H9 (cell line): Measurements from ENCODE around the gene LDB1. TPM values are rescaled to one million over a fixed set of nuclear protein-coding genes. Genes with fewer than 3 reads are reported as not detected.

ENCODE experiments used
- DNase-seq: peaks from one replicate; pipeline ENCODE4 v3.0.0-alpha.2; 2017
- H2AFZ ChIP-seq: one replicate; pipeline ENCODE4 v1.6.1; 2013; ENCODE audit warnings: mild to moderate bottlenecking, low read length, control low read depth, moderate library complexity
- H2AK5ac ChIP-seq: 2 replicates; pipeline ENCODE4 v1.6.1; 2013; ENCODE audit warnings: low read length, control low read depth, mixed read lengths; ENCODE audit not compliant: insufficient read length
- H2BK120ac ChIP-seq: one replicate; pipeline ENCODE4 v1.6.1; 2013; ENCODE audit warnings: low read depth, mild to moderate bottlenecking, low read length, control low read depth, inconsistent platforms; ENCODE audit not compliant: poor library complexity, severe bottlenecking
- H2BK12ac ChIP-seq: 2 replicates; pipeline ENCODE4 v1.6.1; 2013; ENCODE audit warnings: low read length, control low read depth, mixed read lengths, low read depth; ENCODE audit not compliant: insufficient read length
- H2BK15ac ChIP-seq: 2 replicates; pipeline ENCODE4 v1.6.1; 2013; ENCODE audit warnings: low read depth, low read length, control low read depth
- H2BK20ac ChIP-seq: one replicate; pipeline ENCODE4 v1.6.1; 2013; ENCODE audit warnings: low read depth, mild to moderate bottlenecking, low read length, control low read depth, inconsistent platforms; ENCODE audit not compliant: poor library complexity, severe bottlenecking
- H2BK5ac ChIP-seq: 2 replicates; pipeline ENCODE4 v1.6.1; 2013; ENCODE audit warnings: low read length, control low read depth, mixed read lengths; ENCODE audit not compliant: insufficient read length
- H3K14ac ChIP-seq: 2 replicates; pipeline ENCODE4 v1.6.1; 2013; ENCODE audit warnings: low read length, control low read depth; ENCODE audit not compliant: insufficient read depth
- H3K18ac ChIP-seq: 2 replicates; pipeline ENCODE4 v1.6.1; 2013; ENCODE audit warnings: low read depth, mild to moderate bottlenecking, mixed read lengths, low read length, control low read depth; ENCODE audit not compliant: insufficient read length
- H3K23ac ChIP-seq: 2 replicates; pipeline ENCODE4 v1.6.1; 2013; ENCODE audit warnings: low read length, control low read depth, mixed read lengths, low read depth; ENCODE audit not compliant: insufficient read length
- H3K23me2 ChIP-seq: 2 replicates; pipeline ENCODE4 v1.6.1; 2013; ENCODE audit warnings: low read depth, mild to moderate bottlenecking, mixed read lengths, low read length, control low read depth; ENCODE audit not compliant: insufficient read length, poor library complexity, severe bottlenecking
- H3K27ac ChIP-seq: 2 replicates; pipeline ENCODE4 v1.5.1; 2013; ENCODE audit warnings: low read length, control low read depth, mixed read lengths, low read depth; ENCODE audit not compliant: insufficient read length
- H3K27me3 ChIP-seq: 2 replicates; pipeline ENCODE4 v1.6.1; 2013; ENCODE audit warnings: low read length, control low read depth, inconsistent platforms; ENCODE audit not compliant: insufficient read depth
- H3K4ac ChIP-seq: 2 replicates; pipeline ENCODE4 v1.6.1; 2013; ENCODE audit warnings: low read depth, mild to moderate bottlenecking, control low read depth, inconsistent platforms, low read length, moderate library complexity
- H3K4me1 ChIP-seq: 2 replicates; pipeline ENCODE4 v1.6.1; 2013; ENCODE audit warnings: low read length, control low read depth, inconsistent platforms; ENCODE audit not compliant: insufficient read depth
- H3K4me2 ChIP-seq: 2 replicates; pipeline ENCODE4 v1.6.1; 2013; ENCODE audit warnings: low read length, control low read depth, mixed read lengths; ENCODE audit not compliant: insufficient read length, insufficient read depth
- H3K56ac ChIP-seq: 2 replicates; pipeline ENCODE4 v1.6.1; 2013; ENCODE audit warnings: low read depth, mild to moderate bottlenecking, mixed read lengths, low read length, control low read depth; ENCODE audit not compliant: insufficient read length
- H3K79me1 ChIP-seq: 2 replicates; pipeline ENCODE4 v1.6.1; 2013; ENCODE audit warnings: low read depth, mild to moderate bottlenecking, moderate library complexity, low read length, control low read depth, inconsistent platforms; ENCODE audit not compliant: insufficient read depth, poor library complexity, severe bottlenecking
- H3K79me2 ChIP-seq: 2 replicates; pipeline ENCODE4 v1.6.1; 2013; ENCODE audit warnings: low read length, control low read depth, inconsistent platforms; ENCODE audit not compliant: insufficient read depth
- H3K9ac ChIP-seq: 2 replicates; pipeline ENCODE4 v1.6.1; 2013; ENCODE audit warnings: low read length, control low read depth, mixed read lengths; ENCODE audit not compliant: insufficient read length; ENCODE audit errors: extremely low read depth
- H3K9me3 ChIP-seq: one replicate; pipeline ENCODE4 v1.6.1; 2013; ENCODE audit warnings: low read depth, low read length, inconsistent platforms; ENCODE audit not compliant: control insufficient read depth
- H3T11ph ChIP-seq: one replicate; pipeline ENCODE4 v1.6.1; 2013; ENCODE audit warnings: mild to moderate bottlenecking, low read length, control low read depth, inconsistent platforms
- H4K20me1 ChIP-seq: one replicate; pipeline ENCODE4 v1.6.1; 2013; ENCODE audit not compliant: control insufficient read depth, insufficient read length, insufficient read depth
- H4K5ac ChIP-seq: 2 replicates; pipeline ENCODE4 v1.6.1; 2013; ENCODE audit warnings: low read depth, mild to moderate bottlenecking, mixed read lengths, low read length, control low read depth; ENCODE audit not compliant: insufficient read length
- H4K8ac ChIP-seq: replicated peaks from 2 replicates; pipeline ENCODE4 v1.6.1; 2013; ENCODE audit warnings: low read length, control low read depth, mixed read lengths, low read depth; ENCODE audit not compliant: insufficient read length
- H4K91ac ChIP-seq: 2 replicates; pipeline ENCODE4 v1.6.1; 2013; ENCODE audit warnings: low read depth, mild to moderate bottlenecking, moderate library complexity, mixed read lengths, low read length, control low read depth; ENCODE audit not compliant: insufficient read length
- H3K27ac Mint-ChIP-seq, 3 experiments: 2 replicates in 2 of 3; 3 replicates in 1 of 3; pipeline ENCODE4 v1.8.0; 2020 to 2021; ENCODE audit warnings: mixed read lengths in 3 of 3, mild to moderate bottlenecking in 1 of 3, moderate library complexity in 1 of 3
- H3K27me3 Mint-ChIP-seq: 2 replicates; pipeline ENCODE4 v1.8.0; 2021; ENCODE audit warnings: low read depth, mild to moderate bottlenecking, moderate library complexity, mixed read lengths
- H3K36me3 Mint-ChIP-seq, 3 experiments: 2 replicates in 2 of 3; 3 replicates in 1 of 3; pipeline ENCODE4 v1.8.0; 2020 to 2021; ENCODE audit warnings: low read depth in 3 of 3, mixed read lengths in 3 of 3; ENCODE audit not compliant: insufficient read depth in 1 of 3
- H3K4me1 Mint-ChIP-seq, 2 experiments: 2 replicates each; pipeline ENCODE4 v1.8.0; 2020; ENCODE audit warnings: mixed read lengths in 2 of 2
- H3K4me3 Mint-ChIP-seq, 2 experiments: 2 replicates in 1 of 2; 3 replicates in 1 of 2; pipeline ENCODE4 v1.8.0; 2020 to 2021; ENCODE audit warnings: mild to moderate bottlenecking in 2 of 2, mixed read lengths in 2 of 2, moderate library complexity in 1 of 2
- H3K9me3 Mint-ChIP-seq, 2 experiments: 2 replicates in 1 of 2; 3 replicates in 1 of 2; pipeline ENCODE4 v1.8.0; 2020; ENCODE audit warnings: mild to moderate bottlenecking in 2 of 2, mixed read lengths in 2 of 2, moderate library complexity in 1 of 2
- WGBS: extraction: QIAGEN DNeasy Blood & Tissue Kit; methylation state at CpG from one replicate; pipeline ENCODE4 v1.1.7; 2013; ENCODE audit warnings: missing lambda C conversion rate, low lambda C conversion rate, mixed read lengths; ENCODE audit not compliant: insufficient read length; ENCODE audit errors: extremely low coverage; 5-methylcytosine and 5-hydroxymethylcytosine counted together
- total RNA-seq: library from RNA; stranded (reverse); gene quantifications from 2 replicates; pipeline ENCODE4 v1.2.1, GENCODE V29; 2021
- TF ChIP-seq, protein P1 (sequence below): fragments of 200-600 bp; sonication (generic); conservative IDR thresholded peaks from 3 replicates; pipeline ENCODE4 v1.8.0; 2021; ENCODE audit warnings: antibody characterized with exemption, mild to moderate bottlenecking

Gene LDB1
- total RNA-seq, 1 experiment from 2014 or later, result 80.5 TPM

DNA sequence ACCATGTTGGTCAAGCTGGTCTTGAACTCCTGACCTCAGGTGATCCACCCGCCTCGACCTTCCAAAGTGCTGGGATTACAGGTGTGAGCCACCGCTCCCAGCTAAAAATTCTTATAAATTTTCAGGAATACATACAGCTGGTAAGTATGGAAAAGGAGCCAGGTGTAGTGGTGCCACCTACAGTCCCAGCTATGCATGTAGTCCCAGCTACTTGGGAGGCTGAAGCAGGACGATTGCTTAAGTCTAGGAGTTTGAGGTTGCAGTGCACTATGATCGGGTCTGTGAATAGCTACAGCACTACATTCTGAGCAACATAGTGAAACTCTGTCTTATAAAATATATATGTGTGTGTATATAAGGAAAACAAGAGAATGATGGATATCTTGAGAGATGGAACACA, 19.0 kb downstream of the LDB1 start:
- Histone ChIP-seq H3K79me1 (no peaks in the 10 kb centered on the region), H2AFZ (no peak overlapping the region), H4K8ac (no peak overlapping the region), H3K27ac (no peak overlapping the region), H3K9me3 (no peaks in the 10 kb centered on the region), H2BK20ac (no peak overlapping the region), H3K4me2 (no peak overlapping the region), H3K4me1 (no peaks in the 10 kb centered on the region), H3K18ac (no peak overlapping the region), H3K79me2 (no peaks in the 10 kb centered on the region), H3T11ph (no peak overlapping the region), H4K5ac (no peak overlapping the region), H2BK12ac (no peak overlapping the region), H2BK120ac (no peak overlapping the region), H3K23ac (no peak overlapping the region), H3K56ac (no peak overlapping the region), H2BK15ac (no peak overlapping the region), H3K14ac (no peak overlapping the region), H4K20me1 (no peaks in the 10 kb centered on the region), H3K9ac (no peak overlapping the region), H4K91ac (no peak overlapping the region), H3K4ac (no peak overlapping the region), H3K23me2 (no peaks in the 10 kb centered on the region), H3K27me3 (no peaks in the 10 kb centered on the region), H2AK5ac (no peak overlapping the region), H2BK5ac (no peak overlapping the region)
- Mint-ChIP-seq H3K9me3 (no peaks in the 10 kb centered on the region), H3K36me3 (peaks cover 14 to 38% (median 30%) of the 10 kb centered on the region in 3 experiments), H3K4me1 (no peaks in the 10 kb centered on the region), H3K4me3 (no peak overlapping the region), H3K27me3 (no peaks in the 10 kb centered on the region), H3K27ac (no peak overlapping the region)
- no CpG with 5 or more reads among the region's 5 CpGs for WGBS
- TF ChIP-seq, protein P1, sequence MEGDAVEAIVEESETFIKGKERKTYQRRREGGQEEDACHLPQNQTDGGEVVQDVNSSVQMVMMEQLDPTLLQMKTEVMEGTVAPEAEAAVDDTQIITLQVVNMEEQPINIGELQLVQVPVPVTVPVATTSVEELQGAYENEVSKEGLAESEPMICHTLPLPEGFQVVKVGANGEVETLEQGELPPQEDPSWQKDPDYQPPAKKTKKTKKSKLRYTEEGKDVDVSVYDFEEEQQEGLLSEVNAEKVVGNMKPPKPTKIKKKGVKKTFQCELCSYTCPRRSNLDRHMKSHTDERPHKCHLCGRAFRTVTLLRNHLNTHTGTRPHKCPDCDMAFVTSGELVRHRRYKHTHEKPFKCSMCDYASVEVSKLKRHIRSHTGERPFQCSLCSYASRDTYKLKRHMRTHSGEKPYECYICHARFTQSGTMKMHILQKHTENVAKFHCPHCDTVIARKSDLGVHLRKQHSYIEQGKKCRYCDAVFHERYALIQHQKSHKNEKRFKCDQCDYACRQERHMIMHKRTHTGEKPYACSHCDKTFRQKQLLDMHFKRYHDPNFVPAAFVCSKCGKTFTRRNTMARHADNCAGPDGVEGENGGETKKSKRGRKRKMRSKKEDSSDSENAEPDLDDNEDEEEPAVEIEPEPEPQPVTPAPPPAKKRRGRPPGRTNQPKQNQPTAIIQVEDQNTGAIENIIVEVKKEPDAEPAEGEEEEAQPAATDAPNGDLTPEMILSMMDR, result peak; percentile 33; the same call in 2 of the 3 replicates
- no peak for DNase-seq
